ENCODE measurements around the gene RGS7.
"Not testable (repeated sequence)": the region's sequence is repeated elsewhere in the genome, so short reads cannot be mapped to it uniquely, and the experiment has no call there.

RGS7 gene

GRCh38 chr1:240743705-240744104 is 613.3 kb downstream of the RGS7 start:
- H3K36me3 ChIP-seq (ENCODE audit: control insufficient read depth, insufficient read depth, low read length): no peaks in the 10 kb centered on the region
- H3K27me3 ChIP-seq (ENCODE audit: control insufficient read depth, insufficient read depth, low read length): no peaks in the 10 kb centered on the region

DNA sequence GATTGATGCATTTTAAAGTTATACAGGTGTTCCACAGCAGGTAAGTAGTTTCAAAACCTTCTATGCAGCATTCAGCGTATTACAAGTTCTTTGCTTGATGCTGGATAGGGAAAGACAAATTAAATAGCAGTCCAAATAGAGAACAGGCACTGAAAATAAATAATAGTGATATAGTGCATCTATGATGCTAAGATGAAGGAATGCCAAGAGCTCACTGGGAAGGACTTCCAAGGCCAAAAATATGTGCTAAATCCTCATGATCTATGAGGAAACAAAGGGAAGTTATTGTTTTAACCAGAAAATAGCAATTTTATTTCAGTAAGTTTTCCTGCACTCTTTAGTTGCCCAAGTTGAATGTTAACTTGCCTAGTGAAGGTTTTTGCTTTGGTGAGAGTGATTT is 617.3 kb downstream of the RGS7 start:
- H3K27ac ChIP-seq (ENCODE audit: low read depth, low read length): no peak overlapping the region
- no peak overlapping the region for H3K4me3 ChIP-seq (ENCODE audit: low read length)
- H3K27me3 ChIP-seq (ENCODE audit: control insufficient read depth, insufficient read depth, low read length): no peaks in the 10 kb centered on the region
- no peaks in the 10 kb centered on the region for H3K36me3 ChIP-seq (ENCODE audit: control insufficient read depth, insufficient read depth, low read length)
- H3K4me1 ChIP-seq (ENCODE audit: control insufficient read depth, insufficient read depth, low read length): no peaks in the 10 kb centered on the region
- H3K9ac ChIP-seq (ENCODE audit: low read length): no peak overlapping the region

More at GRCh38 chr1:240743705-240744104, 613.3 kb downstream of the RGS7 start:
- no peak overlapping the region for H3K4me3 ChIP-seq (ENCODE audit: low read length)
- no peak overlapping the region for H3K9ac ChIP-seq (ENCODE audit: low read length)
- no peak overlapping the region for H3K27ac ChIP-seq (ENCODE audit: low read depth, low read length)
- H3K4me1 ChIP-seq (ENCODE audit: control insufficient read depth, insufficient read depth, low read length): no peaks in the 10 kb centered on the region

DNA sequence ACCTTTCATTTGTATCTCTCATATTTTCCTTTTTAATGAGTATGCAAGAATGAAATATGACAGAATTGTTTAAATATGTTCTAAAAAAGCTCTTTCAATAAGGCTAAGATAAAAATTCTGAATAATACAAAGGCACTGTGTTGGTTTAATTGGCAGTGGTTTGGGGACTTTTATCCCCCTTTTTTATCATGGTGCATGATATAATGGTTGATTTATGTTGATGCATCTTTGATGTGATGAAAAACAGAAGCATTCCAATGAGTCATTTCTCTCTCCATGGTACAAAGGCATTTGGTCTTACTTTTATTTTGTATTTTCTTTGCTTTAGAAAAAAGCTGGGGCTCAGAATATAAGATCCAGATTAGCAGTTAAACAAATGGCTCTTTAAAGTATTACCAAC is 617.9 kb downstream of the RGS7 start:
- H3K36me3 ChIP-seq (ENCODE audit: control insufficient read depth, insufficient read depth, low read length): no peaks in the 10 kb centered on the region
- no peak overlapping the region for H3K9ac ChIP-seq (ENCODE audit: low read length)
- no peak overlapping the region for H3K4me3 ChIP-seq (ENCODE audit: low read length)
- H3K4me1 ChIP-seq (ENCODE audit: control insufficient read depth, insufficient read depth, low read length): no peaks in the 10 kb centered on the region
- no peaks in the 10 kb centered on the region for H3K27me3 ChIP-seq (ENCODE audit: control insufficient read depth, insufficient read depth, low read length)
- no peak overlapping the region for H3K27ac ChIP-seq (ENCODE audit: low read depth, low read length)

- H3K4me3 ChIP-seq (ENCODE audit: low read length): no peak overlapping the region
- H3K27me3 ChIP-seq (ENCODE audit: control insufficient read depth, insufficient read depth, low read length): no peaks in the 10 kb centered on the region
- no peak overlapping the region for H3K27ac ChIP-seq (ENCODE audit: low read depth, low read length)
- H3K36me3 ChIP-seq (ENCODE audit: control insufficient read depth, insufficient read depth, low read length): no peaks in the 10 kb centered on the region
- H3K9ac ChIP-seq (ENCODE audit: low read length): no peak overlapping the region
- no peaks in the 10 kb centered on the region for H3K4me1 ChIP-seq (ENCODE audit: control insufficient read depth, insufficient read depth, low read length)
Observed at GRCh38 chr1:240737766-240738265, 619.2 kb downstream of the RGS7 start.

DNA sequence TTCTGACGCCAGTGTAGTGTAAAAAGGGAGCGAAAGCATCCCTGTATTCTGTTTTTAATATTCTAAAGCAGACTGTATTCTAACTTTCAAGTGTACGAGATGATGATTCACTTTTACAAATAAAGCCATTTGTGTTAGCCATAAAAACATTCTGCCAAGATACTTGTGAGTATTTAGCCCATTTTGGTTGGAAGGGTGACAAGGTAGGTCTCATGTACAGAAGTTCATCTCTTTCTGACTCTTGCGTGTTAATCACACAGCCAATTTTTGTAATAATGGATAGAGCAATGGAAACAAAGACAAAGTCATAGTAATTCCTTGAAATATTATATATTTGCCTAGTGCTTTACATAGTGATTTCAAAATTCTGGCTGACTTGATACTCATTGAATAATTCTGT is 619.7 kb downstream of the RGS7 start:
- Histone ChIP-seq H3K9ac (ENCODE audit: low read length) (no peak overlapping the region), H3K36me3 (ENCODE audit: control insufficient read depth, insufficient read depth, low read length) (no peaks in the 10 kb centered on the region), H3K27me3 (ENCODE audit: control insufficient read depth, insufficient read depth, low read length) (no peaks in the 10 kb centered on the region), H3K4me1 (ENCODE audit: control insufficient read depth, insufficient read depth, low read length) (no peaks in the 10 kb centered on the region), H3K27ac (ENCODE audit: low read depth, low read length) (no peak overlapping the region), H3K4me3 (ENCODE audit: low read length) (no peak overlapping the region)

- H3K4me3 ChIP-seq (ENCODE audit: low read length); H3K9ac ChIP-seq (ENCODE audit: low read length); H3K27ac ChIP-seq (ENCODE audit: low read depth, low read length); H3K36me3 ChIP-seq (ENCODE audit: control insufficient read depth, insufficient read depth, low read length); H3K4me1 ChIP-seq (ENCODE audit: control insufficient read depth, insufficient read depth, low read length); H3K27me3 ChIP-seq (ENCODE audit: control insufficient read depth, insufficient read depth, low read length): not testable (repeated sequence)
Observed at GRCh38 chr1:240734705-240735104, 622.3 kb downstream of the RGS7 start.

- H3K9ac ChIP-seq (ENCODE audit: low read length): no peak overlapping the region
- H3K4me1 ChIP-seq (ENCODE audit: control insufficient read depth, insufficient read depth, low read length): no peaks in the 10 kb centered on the region
- H3K36me3 ChIP-seq (ENCODE audit: control insufficient read depth, insufficient read depth, low read length): no peaks in the 10 kb centered on the region
- H3K27me3 ChIP-seq (ENCODE audit: control insufficient read depth, insufficient read depth, low read length): no peaks in the 10 kb centered on the region
- H3K27ac ChIP-seq (ENCODE audit: low read depth, low read length): no peak overlapping the region
- no peak overlapping the region for H3K4me3 ChIP-seq (ENCODE audit: low read length)
Observed at GRCh38 chr1:240734001-240734400, 623.0 kb downstream of the RGS7 start.

DNA sequence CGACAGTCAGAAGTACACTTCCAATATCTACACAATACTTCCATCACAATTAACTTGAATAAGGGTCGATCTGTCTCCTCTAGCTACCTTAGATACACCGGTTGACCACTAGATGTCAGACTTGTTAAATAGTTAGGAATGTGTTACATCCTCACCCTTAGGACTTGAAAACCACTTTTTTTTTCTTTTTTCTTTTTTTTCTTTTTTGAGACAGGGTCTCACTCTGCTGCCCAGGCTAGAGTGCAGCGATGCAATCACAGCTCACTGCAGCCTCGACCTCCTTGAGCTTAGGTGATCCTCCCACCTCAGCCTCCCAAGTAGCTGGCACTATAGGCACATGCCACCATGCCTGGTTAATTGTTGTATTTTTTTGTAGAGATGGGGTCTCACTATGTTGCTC is 624.6 kb downstream of the RGS7 start:
- Histone ChIP-seq H3K27me3 (ENCODE audit: control insufficient read depth, insufficient read depth, low read length) (no peaks in the 10 kb centered on the region), H3K36me3 (ENCODE audit: control insufficient read depth, insufficient read depth, low read length) (no peaks in the 10 kb centered on the region), H3K4me1 (ENCODE audit: control insufficient read depth, insufficient read depth, low read length) (no peaks in the 10 kb centered on the region), H3K4me3 (ENCODE audit: low read length) (no peak overlapping the region), H3K9ac (ENCODE audit: low read length) (no peak overlapping the region), H3K27ac (ENCODE audit: low read depth, low read length) (no peak overlapping the region)

Data from rectal smooth muscle tissue (tissue), 1 donor.